Activated CD4-positive, alpha-beta T cell treated with anti-CD3 and anti-CD28 coated beads for 36 hours (primary cell): Measurements from ENCODE around the gene PLEKHA8. TPM values are rescaled to one million over a fixed set of nuclear protein-coding genes. Genes with fewer than 3 reads are reported as not detected.
"Not testable (repeated sequence)": the region's sequence is repeated elsewhere in the genome, so short reads cannot be mapped to it uniquely, and the experiment has no call there.

Experiments
- ATAC-seq: fragments of 200-7000 bp; cut with Tn5 transposase; one replicate; pipeline ENCODE4 v1.10.0; 2021; ENCODE audit warnings: mild to moderate bottlenecking, moderate library complexity
- CTCF ChIA-PET: fragments of 350-600 bp; sonication (Branson Sonifier 250); formaldehyde crosslinking; loops from one replicate; lab custom pipeline; 2021; ENCODE audit warnings: antibody characterized with exemption; lab: Charles Lee
- POLR2A ChIA-PET: fragments of 350-600 bp; sonication (Branson Sonifier 250); formaldehyde crosslinking; loops from one replicate; lab custom pipeline; 2021; ENCODE audit warnings: antibody characterized with exemption, inconsistent platforms; lab: Charles Lee
- DNase-seq: peaks from one replicate; pipeline ENCODE4 v3.0.0-alpha.2; 2020
- H3K27ac Mint-ChIP-seq: one replicate; pipeline ENCODE4 v1.8.0; 2021; ENCODE audit warnings: mixed read lengths
- H3K27me3 Mint-ChIP-seq: one replicate; pipeline ENCODE4 v1.8.0; 2021; ENCODE audit warnings: mixed read lengths
- H3K36me3 Mint-ChIP-seq: one replicate; pipeline ENCODE4 v1.8.0; 2021; ENCODE audit warnings: low read depth, mixed read lengths
- H3K4me1 Mint-ChIP-seq: one replicate; pipeline ENCODE4 v1.8.0; 2021; ENCODE audit warnings: mixed read lengths
- H3K4me3 Mint-ChIP-seq: one replicate; pipeline ENCODE4 v1.8.0; 2021; ENCODE audit warnings: mild to moderate bottlenecking, moderate library complexity, mixed read lengths
- H3K9me3 Mint-ChIP-seq: one replicate; pipeline ENCODE4 v1.8.0; 2021; ENCODE audit warnings: low read depth, mixed read lengths
- intact Hi-C, 2 experiments: fragments of 100-400 bp; cut with DNase I in 1 of 2; cut with micrococcal nuclease in 1 of 2; formaldehyde crosslinking; loops; one replicate each; pipeline versions ENCODE4 v1.14.2 to v1.15.1; 2022 to 2024; cut with DNase I, micrococcal nuclease
- total RNA-seq, 2 experiments: library from RNA; stranded (reverse); gene quantifications; one replicate each; pipeline ENCODE4 v1.2.3, GENCODE V29; 2021

PLEKHA8 gene
- total RNA-seq, 2 experiments from 2014 or later = 9.0 to 11.1 TPM

DNA sequence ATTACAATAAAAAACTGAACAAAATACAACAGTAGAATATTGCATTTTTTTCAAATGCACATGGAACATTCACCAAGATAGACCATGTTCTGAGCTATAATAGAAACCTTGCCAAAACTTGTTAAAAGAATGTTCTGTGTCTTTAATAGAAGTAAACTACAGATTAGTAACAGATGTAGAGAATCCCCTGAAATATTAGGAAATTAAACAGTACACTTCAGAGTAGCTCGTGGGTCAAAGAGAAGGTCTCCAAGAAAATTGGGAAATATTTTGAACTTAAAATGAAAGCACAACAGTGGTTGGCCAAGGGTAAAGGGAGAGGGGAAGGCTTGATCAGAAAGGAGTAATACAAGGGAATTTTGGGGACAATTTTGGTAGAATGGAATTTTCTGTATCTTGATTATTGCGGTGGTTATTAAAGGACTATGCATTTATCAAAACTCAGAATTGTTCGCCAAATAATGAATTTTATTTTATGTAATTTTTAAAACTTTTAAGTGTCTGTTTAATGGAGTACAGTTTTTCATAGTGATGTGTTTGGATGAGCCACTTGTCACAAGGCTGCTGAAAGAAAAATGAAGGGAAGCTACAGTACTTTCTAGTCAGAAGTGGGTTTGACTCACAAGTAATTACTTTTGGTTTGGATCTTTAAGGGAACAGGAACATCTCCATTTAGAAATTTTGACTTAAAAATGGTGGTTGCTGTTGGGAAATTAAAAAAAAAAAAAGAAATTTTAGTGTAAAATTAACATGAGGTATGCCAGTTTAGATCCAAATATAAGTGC is 10.2 kb downstream of the PLEKHA8 start:
- CTCF ChIA-PET = interaction anchor here (1.6 kb wide), 1 partner anchor 40 kb away, joined by 3 read pairs; no protein-coding TSS in a partner anchor
- Mint-ChIP-seq H3K27me3 (no peaks in the 10 kb centered on the region), H3K27ac (no peak overlapping the region), H3K36me3 (no peaks in the 10 kb centered on the region), H3K4me1 (peaks cover 15% of the 10 kb centered on the region), H3K4me3 (no peak overlapping the region), H3K9me3 (no peaks in the 10 kb centered on the region)
- no peak for ATAC-seq
- no peak for DNase-seq
- intact Hi-C loops = no loop called here
- POLR2A ChIA-PET = no interaction called here

DNA sequence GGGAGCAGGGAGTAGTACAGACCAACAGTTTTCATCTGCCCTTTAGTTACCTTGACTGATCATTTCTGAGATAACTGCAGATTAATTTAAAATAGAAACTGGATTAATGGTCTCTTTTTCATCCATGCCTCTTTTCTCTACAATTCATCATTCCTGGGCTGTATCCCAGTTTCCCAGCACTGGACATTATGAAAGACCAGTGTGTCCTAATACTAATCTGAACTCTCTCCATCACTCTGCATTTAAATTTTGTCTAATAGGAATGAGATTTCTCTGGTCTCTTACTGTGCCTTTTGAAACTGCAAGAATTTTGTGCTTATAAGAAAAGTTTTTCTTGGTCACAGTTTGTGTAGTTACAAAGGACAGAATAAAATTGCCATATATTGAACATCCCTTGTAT is 12.7 kb downstream of the PLEKHA8 start:
- H3K9me3 Mint-ChIP-seq = no peaks in the 10 kb centered on the region

DNA sequence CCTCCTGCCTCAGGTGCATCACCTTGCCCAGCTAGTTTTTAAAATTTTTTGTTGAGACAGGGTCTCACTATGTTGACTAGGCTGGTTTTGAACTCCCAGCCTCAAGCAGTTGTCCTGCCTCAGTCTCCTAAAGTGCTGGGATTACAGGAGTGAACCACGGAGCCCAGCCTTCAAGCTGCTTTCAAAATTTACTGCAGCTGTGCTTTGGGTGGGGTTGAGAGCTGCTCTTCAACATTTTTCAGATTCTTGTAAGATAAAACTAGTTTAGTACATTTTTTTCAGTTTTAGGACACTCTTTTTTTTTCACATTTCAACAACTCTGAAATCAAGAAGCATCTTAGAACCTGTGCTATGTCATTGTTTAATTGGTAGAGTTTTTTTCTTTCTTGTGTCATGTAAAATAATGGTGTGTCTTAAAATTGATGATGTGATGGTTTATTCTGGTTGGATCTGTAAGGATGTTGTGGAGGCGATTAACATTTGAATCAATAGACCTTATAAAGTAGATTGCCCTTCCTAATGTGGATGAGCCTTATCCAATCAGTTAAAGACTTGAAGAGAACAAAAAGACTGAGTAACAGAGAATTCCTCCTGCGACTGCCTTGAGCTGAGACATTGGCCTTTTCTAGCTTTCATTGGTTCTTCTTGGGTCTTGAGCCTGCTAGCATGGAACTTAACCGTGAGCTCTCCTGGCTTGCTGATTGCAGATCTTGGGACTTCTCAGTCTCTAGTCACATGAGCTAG is 13.5 kb downstream of the PLEKHA8 start:
- DNase-seq = no peak
- ATAC-seq = no peak
- POLR2A ChIA-PET = no interaction called here
- CTCF ChIA-PET = interaction anchor here (1.0 kb wide), 1 partner anchor 13 kb away, joined by 3 read pairs; the partner anchor contains the start of gene PLEKHA8
- intact Hi-C loops = no loop called here
- peaks cover 15% of the 10 kb centered on the region for H3K4me1 Mint-ChIP-seq
- no peaks in the 10 kb centered on the region for H3K9me3 Mint-ChIP-seq
- H3K36me3 Mint-ChIP-seq = peaks cover 10% of the 10 kb centered on the region
- H3K27ac Mint-ChIP-seq = no peak overlapping the region
- no peak overlapping the region for H3K4me3 Mint-ChIP-seq
- H3K27me3 Mint-ChIP-seq = no peaks in the 10 kb centered on the region

More for the DNA sequence above, 12.7 kb downstream of the PLEKHA8 start:
- no peaks in the 10 kb centered on the region for H3K27me3 Mint-ChIP-seq
- no peak overlapping the region for H3K4me3 Mint-ChIP-seq
- peaks cover 15% of the 10 kb centered on the region for H3K4me1 Mint-ChIP-seq
- no peak overlapping the region for H3K27ac Mint-ChIP-seq
- no peak for DNase-seq
- ChIA-PET POLR2A (no interaction called here), CTCF (no interaction called here)
- intact Hi-C loops = no loop called here
- no peak for ATAC-seq
- peaks cover 2% of the 10 kb centered on the region for H3K36me3 Mint-ChIP-seq

DNA sequence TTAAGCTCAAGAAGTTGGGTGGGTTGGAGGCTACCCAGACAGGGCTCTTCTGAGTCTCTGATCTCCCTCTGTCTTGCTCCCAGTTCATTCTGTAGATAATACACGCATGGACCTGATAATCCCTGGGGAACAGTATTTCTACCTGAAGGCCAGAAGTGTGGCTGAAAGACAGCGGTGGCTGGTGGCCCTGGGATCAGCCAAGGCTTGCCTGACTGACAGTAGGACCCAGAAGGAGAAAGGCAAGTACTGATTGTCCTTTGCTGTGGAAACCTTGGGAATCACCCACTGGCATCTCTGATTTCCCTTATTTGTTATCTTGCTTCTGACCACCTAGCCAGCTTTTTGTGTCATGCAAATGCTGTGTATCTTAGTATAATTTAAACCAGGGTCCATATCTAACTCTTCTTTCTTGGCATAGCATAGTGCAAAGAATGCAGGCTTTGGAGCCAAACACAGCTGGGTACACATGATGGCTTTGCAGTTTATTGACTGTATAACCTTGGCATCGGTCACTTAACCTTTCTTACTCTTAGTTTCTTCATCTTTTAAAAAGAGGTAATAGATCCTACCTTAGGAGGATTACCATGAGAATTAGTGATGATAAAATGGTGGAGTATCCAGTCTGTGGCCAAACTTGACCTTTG is 18.0 kb downstream of the PLEKHA8 start:
- ChIA-PET POLR2A (no interaction called here), CTCF (no interaction called here)
- ATAC-seq (no peak), DNase-seq (no peak)
- Mint-ChIP-seq H3K9me3 (no peaks in the 10 kb centered on the region), H3K27ac (no peak overlapping the region), H3K36me3 (peaks cover 25% of the 10 kb centered on the region), H3K27me3 (no peaks in the 10 kb centered on the region), H3K4me1 (peaks cover 5% of the 10 kb centered on the region), H3K4me3 (no peak overlapping the region)
- intact Hi-C loops = no loop called here

DNA sequence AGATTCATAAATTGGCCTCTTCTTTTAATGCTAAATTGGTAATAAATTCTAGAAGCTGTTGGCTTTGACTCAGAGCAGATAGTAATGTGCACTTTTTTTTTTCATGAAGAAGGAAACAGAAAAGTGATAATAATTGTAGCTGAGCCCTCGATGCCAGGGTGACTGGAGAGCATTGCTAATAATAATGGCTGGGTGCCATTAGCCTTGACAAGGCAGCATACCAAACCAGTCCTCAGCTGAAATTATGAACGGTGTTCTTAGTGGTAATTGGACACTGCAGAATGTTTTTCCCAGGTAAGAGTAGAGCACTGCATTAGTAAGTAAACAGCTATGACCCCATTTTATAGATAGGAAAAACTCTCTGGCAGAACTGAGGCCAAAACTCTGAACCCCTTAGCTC is 18.9 kb downstream of the PLEKHA8 start:
- peaks cover 4% of the 10 kb centered on the region for H3K4me1 Mint-ChIP-seq
- ChIA-PET CTCF (interaction anchor here (0.6 to 0.9 kb wide), 2 partner anchors 44 to 954 kb away, joined by 3 read pairs; no protein-coding TSS in a partner anchor), POLR2A (no interaction called here)
- peaks cover 25% of the 10 kb centered on the region for H3K36me3 Mint-ChIP-seq
- no peak overlapping the region for H3K4me3 Mint-ChIP-seq
- H3K9me3 Mint-ChIP-seq = no peaks in the 10 kb centered on the region
- ATAC-seq (no peak), DNase-seq (no peak)
- no peaks in the 10 kb centered on the region for H3K27me3 Mint-ChIP-seq
- intact Hi-C loops = no loop called here
- no peak overlapping the region for H3K27ac Mint-ChIP-seq

DNA sequence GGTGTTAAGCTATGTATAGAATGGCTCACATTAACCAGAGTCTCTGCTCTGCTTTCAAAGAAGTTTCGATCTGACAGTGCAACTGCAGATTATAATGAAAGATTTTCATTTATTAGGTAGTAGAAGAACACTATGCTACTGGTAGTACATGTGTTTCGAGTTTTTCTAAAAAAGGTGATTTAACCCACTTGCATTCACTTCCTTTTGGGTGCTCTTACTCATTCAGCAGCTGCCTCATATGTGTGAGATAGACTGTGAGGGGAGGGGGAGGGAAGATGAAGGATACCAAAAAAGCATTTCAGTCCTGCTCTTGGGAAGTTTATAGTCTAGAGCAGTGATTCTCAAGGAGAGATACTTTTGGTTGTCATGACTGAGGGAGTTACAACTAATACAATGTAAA is 20.4 kb downstream of the PLEKHA8 start:
- DNase-seq (no peak), ATAC-seq (peak; percentile 26)
- Mint-ChIP-seq H3K27ac (no peak overlapping the region), H3K36me3 (peaks cover 29% of the 10 kb centered on the region), H3K4me1 (peaks cover 2% of the 10 kb centered on the region), H3K4me3 (no peak overlapping the region), H3K9me3 (no peaks in the 10 kb centered on the region), H3K27me3 (no peaks in the 10 kb centered on the region)
- intact Hi-C loops = no loop called here
- CTCF ChIA-PET = interaction anchor here (1.1 kb wide), 1 partner anchor 16 kb away, joined by 6 read pairs; no protein-coding TSS in a partner anchor
- POLR2A ChIA-PET = no interaction called here

DNA sequence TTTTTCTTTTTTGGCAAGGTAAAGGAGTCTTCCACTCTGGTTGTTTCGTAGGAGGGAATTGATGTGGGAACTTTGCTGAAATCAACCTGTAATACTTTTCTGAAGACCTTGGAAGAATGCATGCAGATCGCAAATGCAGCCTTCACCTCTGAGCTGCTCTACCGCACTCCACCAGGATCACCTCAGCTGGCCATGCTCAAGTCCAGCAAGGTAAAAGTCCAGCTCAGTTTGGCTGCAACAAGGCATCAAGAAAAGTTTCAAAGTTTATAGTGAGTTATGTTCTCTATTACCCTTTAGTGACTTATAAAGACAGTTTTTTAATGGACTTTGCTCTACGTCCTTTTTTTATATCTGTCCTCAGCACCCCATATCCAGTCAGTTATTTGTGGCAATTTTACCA is 21.0 kb downstream of the PLEKHA8 start:
- no peaks in the 10 kb centered on the region for H3K9me3 Mint-ChIP-seq
- CTCF ChIA-PET = no interaction called here
- H3K27me3 Mint-ChIP-seq = no peaks in the 10 kb centered on the region
- H3K4me1 Mint-ChIP-seq = peaks cover 2% of the 10 kb centered on the region
- H3K27ac Mint-ChIP-seq = no peak overlapping the region
- H3K4me3 Mint-ChIP-seq = no peak overlapping the region
- no peak for DNase-seq
- no peak for ATAC-seq
- intact Hi-C loops = no loop called here
- peaks cover 29% of the 10 kb centered on the region for H3K36me3 Mint-ChIP-seq
- POLR2A ChIA-PET = no interaction called here

DNA sequence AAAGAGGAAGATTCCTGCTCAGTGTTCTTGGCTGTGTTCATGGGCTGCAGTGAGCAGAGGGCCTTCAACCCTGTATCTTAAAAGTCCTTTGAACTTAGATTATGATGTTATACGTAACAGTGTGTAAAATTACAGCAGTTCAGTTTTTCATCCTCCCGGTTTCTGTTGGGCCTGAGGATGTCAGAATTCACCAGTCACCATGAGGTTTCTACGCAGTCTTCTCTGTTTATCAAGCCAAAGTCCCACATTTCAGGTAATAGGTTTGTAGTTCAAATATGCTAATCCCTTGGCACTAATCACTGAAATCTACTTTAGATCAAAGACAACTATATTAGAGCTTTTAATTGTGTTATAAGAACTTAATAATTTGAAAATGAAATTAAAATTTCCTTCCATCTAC is 24.9 kb downstream of the PLEKHA8 start:
- DNase-seq (no peak), ATAC-seq (no peak)
- no peak overlapping the region for H3K4me3 Mint-ChIP-seq
- intact Hi-C loops = no loop called here
- H3K4me1 Mint-ChIP-seq = peaks cover 2% of the 10 kb centered on the region
- peaks cover 21% of the 10 kb centered on the region for H3K36me3 Mint-ChIP-seq
- no peaks in the 10 kb centered on the region for H3K9me3 Mint-ChIP-seq
- H3K27me3 Mint-ChIP-seq = no peaks in the 10 kb centered on the region
- H3K27ac Mint-ChIP-seq = no peak overlapping the region
- CTCF ChIA-PET = interaction anchor here (2.5 kb wide), 1 partner anchor 9 kb away, joined by 5 read pairs; no protein-coding TSS in a partner anchor
- POLR2A ChIA-PET = no interaction called here

DNA sequence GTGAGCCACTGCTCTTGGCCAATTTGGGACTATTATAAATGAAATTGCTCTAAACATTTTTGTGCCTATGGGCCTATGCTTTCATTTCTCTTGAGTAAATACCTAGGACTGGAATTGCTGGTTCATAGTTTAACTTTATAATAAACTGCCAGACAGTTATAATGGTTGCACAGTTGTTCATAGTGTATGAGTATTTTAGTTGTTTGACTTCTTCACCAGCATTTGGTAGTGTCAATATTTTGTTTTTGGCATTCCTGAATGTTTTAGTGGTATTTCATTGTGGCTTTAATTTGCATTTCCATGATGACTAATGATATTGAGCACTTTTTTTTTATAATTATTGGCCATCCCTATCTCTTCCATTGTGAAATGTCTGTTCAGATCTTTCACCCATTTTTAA is 29.5 kb downstream of the PLEKHA8 start:
- Mint-ChIP-seq H3K27me3 (no peaks in the 10 kb centered on the region), H3K9me3 (no peaks in the 10 kb centered on the region), H3K36me3 (peaks cover 15% of the 10 kb centered on the region), H3K27ac (no peak overlapping the region), H3K4me1 (peaks cover 5% of the 10 kb centered on the region), H3K4me3 (no peak overlapping the region)
- POLR2A ChIA-PET = no interaction called here
- intact Hi-C loops = no loop called here
- ATAC-seq (no peak), DNase-seq (no peak)
- CTCF ChIA-PET = no interaction called here

DNA sequence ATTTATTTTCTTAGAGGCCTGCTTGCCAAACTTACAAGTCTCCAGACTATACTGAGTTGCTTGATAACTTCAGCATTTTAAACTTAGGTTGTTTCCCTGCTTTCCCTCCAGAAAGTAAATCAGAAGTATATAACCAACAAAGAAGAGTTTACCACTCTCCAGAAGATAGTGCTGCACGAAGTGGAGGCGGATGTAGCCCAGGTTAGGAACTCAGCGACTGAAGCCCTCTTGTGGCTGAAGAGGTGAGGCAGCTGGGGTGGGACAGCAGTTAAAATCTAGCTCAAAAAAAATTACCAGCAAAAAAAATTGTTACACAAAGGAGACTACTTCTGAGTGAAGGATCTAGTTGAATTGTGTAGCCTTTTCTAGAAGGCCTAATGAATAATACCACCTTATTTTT is 33.6 kb downstream of the PLEKHA8 start:
- intact Hi-C loops = loop anchor here (1.0 to 5.0 kb wide), 7 partner anchors 33 to 427 kb away; partner anchors contain the start of gene PLEKHA8 (in 2 of the 2)
- H3K4me3 Mint-ChIP-seq, POLR2A ChIA-PET, H3K36me3 Mint-ChIP-seq, H3K4me1 Mint-ChIP-seq, H3K9me3 Mint-ChIP-seq, H3K27ac Mint-ChIP-seq, H3K27me3 Mint-ChIP-seq: not testable (repeated sequence)
- DNase-seq = peak; percentile 62
- CTCF ChIA-PET = interaction anchor here (0.6 to 2.1 kb wide), 23 partner anchors 8 to 1140 kb away, joined by 3 to 8 read pairs (median 4); partner anchors contain the start of gene PLEKHA8
- peak; percentile 87 for ATAC-seq

DNA sequence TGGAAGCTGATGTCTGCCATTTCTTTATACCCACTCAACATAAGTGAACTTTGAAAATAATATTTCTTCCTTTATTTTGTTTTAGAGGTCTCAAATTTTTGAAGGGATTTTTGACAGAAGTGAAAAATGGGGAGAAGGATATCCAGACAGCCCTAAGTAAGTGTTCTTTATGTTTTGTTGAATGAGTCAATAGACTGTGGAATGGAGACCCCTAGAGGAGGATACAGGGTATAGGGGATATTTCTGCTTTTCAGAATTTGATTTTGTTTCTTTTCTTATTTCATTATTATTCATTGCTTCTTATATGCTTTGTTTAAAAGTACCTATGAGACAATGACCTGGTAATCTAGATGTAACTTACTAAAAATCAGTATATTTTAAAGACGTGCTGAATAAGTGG is 34.4 kb downstream of the PLEKHA8 start:
- Mint-ChIP-seq H3K4me1 (peaks cover 5% of the 10 kb centered on the region), H3K27me3 (no peaks in the 10 kb centered on the region), H3K4me3 (no peak overlapping the region), H3K9me3 (no peaks in the 10 kb centered on the region), H3K27ac (no peak overlapping the region), H3K36me3 (peaks cover 9% of the 10 kb centered on the region)
- no peak for DNase-seq
- intact Hi-C loops = loop anchor here (1.0 to 5.0 kb wide), 7 partner anchors 34 to 428 kb away; partner anchors contain the start of gene PLEKHA8 (in 2 of the 2)
- peak; percentile 53 for ATAC-seq
- CTCF ChIA-PET = interaction anchor here (1.1 to 2.1 kb wide), 10 partner anchors 9 to 1140 kb away, joined by 3 to 8 read pairs (median 4); partner anchors contain the start of gene PLEKHA8
- POLR2A ChIA-PET = no interaction called here
